NCI-H774 (cell line): ENCODE results near the gene EHBP1L1.

Experiments
- DNase-seq: peaks from one replicate; lab custom pipeline; 2025; lab: John Stamatoyannopoulos, UW

EHBP1L1 gene

GRCh38 chr11:65616575-65617001 is 40.7 kb downstream of the EHBP1L1 start:
- DNase-seq, result no peak

DNA sequence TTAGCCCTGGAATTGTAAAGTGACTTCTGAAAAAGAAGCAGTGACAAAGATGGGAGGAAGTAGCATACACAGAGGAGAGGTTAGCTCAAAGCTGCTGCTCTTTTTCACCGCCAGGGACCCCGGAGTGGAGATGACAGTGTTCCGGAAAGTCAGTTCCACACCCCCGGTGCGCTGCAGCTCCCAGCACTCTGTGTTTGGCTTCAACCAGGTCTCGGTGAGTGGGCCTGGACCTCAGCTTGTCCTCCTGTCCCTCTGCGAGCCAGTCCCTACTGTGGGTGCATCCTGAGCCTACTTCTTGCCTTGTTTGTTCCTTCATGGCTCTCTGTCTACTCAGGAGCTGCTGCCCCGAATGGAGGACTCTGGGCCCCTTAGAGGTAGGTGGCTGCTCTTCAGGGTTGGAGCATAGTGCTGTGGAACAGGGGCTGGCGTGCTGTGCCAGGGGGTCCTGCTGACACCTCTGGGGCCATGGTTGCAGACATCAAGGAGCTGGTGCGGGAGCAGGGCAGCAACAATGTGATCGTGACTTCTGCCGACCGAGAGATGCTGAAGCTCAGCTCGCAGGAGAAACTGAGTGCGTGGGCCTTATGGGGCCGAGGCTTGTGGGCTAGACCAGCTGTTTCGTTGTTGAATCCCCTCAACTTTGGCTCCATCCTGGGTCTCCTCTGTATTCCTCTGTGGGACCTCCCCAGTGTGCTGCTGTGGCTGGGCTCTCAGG is 41.4 kb downstream of the EHBP1L1 start:
- DNase-seq, result no peak

- DNase-seq, result no peak
These were observed 42.3 kb downstream of the EHBP1L1 start for GRCh38 chr11:65617990-65618751.

DNA sequence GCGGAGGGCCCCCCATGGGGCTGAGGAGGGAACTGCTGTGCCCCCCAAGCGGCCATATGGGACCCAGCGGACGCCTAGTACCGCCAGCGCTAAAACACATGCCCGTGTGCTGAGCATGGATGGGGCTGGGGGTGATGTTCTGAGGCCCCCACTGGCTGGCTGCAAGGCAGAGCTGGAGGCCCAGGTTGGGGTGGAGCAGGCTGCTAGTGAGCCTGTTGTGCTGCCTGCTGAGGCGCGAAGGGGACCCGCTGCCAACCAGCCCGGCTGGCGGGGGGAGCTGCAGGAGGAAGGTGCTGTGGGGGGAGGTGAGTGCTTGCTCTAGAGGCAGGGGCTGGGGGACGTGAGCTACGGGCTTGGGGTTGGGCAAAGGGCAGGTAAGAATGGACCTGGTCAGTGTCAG is 42.9 kb downstream of the EHBP1L1 start:
- no peak for DNase-seq

DNA sequence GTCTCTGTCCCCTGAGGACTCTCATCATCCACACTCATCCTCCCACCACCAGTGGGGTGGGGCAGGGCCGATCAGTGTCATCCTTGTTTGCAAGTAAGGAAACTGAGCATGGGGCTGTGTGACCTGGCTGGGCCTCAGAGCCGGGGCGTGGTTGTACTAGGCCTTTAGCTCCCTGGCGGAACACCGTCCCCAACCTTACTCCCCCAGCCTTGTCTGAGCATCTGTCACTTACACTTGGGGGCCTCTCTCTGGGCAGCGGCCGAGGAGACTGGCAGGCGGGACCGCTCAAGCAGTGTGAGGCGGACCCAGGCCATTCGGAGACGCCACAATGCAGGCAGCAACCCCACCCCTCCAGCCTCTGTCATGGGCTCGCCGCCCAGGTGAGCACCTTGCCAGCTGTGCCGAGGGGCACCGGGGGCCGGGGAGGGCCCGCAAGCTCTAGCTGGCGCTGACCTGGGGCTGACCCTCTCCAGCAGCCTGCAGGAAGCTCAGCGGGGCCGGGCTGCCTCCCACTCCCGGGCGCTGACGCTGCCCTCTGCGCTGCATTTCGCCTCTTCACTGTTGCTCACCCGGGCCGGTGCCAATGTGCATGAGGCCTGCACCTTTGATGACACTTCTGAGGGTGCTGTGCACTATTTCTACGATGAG is 43.6 kb downstream of the EHBP1L1 start:
- no peak for DNase-seq

DNA sequence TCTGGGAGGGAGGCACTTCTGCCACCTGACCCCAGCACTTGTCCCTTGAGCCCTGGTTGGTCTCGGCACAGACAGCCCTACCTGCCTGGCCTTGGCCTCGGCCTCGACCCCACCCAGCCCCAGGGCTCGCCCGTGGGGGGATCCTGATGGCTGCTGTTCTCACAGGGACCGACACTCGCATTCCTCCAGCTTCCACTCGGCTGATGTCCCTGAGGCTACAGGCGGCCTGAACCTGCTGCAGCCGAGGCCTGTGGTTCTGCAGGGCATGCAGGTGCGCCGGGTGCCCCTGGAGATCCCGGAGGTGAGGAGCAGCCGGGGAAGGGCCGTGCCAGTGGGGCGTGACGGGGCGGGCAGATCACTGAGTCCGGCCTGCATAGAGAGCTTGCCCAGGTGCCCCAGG is 44.8 kb downstream of the EHBP1L1 start:
- no peak for DNase-seq

GRCh38 chr11:65621460-65621859 is 45.6 kb downstream of the EHBP1L1 start:
- no peak for DNase-seq

DNA sequence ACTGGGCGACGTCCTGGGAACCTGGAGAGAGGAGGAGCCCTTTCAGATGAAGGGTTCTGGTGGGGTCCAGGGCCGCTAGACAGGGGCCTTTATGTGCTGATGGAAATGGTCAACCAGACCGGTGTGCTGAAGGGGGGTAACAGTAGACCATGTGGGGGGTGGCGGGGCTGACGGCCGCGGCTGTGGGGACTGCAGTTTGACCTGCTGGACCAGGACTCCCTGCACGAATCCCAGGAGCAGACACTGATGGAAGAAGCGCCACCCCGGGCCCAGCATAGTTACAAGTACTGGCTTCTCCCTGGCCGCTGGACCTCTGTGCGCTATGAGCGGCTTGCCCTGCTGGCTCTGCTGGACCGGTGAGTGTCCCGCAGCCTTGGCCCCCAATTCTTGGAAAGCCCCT is 46.2 kb downstream of the EHBP1L1 start:
- no peak for DNase-seq

DNA sequence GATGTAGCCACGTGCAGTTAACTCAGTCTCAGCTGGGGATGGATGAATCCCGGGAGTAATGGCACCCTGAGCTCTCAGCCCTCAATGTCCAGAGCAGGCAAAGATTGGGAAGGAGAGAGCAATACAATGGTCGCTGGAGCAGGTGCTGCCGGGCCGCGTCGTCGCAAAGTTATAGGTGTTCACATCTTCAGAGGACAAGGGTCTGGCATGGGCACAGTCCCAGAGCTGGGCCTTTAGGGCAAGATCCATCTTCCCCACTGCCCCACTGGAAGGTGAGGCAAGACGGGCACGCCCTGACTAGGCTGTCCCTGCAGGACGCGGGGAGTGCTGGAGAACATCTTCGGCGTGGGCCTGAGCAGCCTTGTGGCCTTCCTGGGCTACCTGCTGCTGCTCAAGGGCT is 47.3 kb downstream of the EHBP1L1 start:
- DNase-seq, result no peak

DNA sequence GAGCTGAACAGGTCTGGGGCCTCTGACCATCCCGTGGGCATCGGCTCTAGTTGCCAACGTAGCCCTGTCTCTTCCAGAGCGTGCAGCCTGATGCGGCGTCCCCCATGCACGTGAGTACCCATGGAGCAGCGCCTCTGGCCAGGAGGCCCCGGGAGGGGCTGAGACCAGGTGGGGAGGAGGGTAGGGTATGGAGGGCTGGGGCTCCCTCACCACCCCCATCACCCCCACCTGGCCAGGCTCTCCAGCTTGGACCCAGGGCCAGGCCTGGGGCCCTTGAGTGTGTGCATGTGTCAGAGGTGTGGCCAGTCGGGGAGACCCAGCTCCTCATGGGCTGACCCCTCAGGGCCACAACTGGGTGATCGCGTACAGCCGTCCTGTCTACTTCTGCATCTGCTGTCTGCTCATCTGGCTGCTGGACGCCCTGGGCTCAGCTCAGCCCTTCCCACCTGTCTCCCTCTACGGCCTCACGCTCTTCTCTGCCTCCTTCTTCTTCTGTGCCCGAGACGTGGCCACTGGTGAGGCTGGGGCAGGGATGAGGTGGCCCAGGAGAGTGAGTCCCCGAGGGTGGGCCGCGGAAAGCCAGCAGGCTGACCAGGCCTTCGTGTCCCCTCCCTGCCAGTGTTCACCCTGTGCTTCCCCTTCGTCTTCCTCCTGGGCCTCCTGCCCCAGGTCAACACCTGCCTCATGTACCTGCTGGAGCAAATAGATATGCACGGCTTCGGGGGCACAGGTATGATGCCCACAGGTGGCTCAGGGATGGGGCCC is 48.2 kb downstream of the EHBP1L1 start:
- DNase-seq, result no peak

DNA sequence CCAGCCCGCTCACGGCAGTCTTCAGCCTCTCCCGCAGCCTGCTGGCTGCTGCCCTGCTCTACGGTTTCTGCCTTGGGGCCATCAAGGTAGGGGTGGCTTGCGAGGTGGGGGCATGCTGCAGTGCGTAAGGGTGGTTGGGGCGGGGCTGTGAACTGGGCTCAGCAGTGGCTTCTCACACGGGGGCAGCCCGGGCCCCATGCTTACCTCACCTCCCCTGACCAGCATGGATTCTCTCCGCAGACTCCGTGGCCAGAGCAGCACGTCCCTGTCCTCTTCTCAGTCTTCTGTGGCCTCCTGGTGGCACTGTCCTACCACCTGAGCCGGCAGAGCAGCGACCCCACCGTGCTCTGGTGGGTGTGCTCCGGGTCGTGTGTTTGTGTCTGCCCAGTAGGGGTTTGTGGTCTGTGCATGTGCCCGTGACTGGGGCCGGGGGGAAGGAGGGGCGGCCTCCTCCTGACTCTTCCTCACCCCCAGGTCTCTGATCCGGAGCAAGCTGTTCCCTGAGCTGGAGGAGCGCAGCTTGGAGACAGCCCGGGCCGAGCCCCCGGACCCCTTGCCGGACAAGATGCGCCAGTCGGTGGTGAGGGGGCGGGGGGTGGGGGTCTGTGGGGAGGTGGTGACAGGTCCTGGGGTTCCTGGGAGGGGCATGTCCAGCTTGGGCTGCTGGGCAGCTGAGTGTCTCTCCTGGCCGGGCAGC is 49.2 kb downstream of the EHBP1L1 start:
- DNase-seq, result no peak

GRCh38 chr11:65625628-65626342 is 49.9 kb downstream of the EHBP1L1 start:
- no peak for DNase-seq

- no peak for DNase-seq
These were observed 51.3 kb downstream of the EHBP1L1 start for GRCh38 chr11:65627202-65627601.

- DNase-seq, result no peak
These were observed 53.7 kb downstream of the EHBP1L1 start for GRCh38 chr11:65629579-65629978.

DNA sequence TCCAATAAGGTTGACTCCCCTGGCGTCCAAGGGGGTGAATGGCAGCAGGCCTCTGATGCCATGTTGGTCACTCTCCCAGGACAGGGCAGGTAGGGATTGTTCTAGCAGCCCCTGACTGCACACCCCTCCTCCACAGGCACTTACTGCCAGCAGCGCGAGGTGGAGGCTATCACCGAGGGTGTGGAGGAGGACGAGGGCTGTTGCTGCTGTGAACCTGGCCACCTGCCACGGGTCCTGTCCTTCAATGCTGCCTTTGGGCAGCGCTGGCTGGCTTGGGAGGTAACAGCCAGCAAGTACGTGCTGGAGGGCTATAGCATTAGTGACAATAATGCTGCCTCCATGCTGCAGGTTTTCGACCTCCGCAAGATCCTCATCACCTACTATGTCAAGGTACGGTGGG is 54.4 kb downstream of the EHBP1L1 start:
- DNase-seq, result no peak

DNA sequence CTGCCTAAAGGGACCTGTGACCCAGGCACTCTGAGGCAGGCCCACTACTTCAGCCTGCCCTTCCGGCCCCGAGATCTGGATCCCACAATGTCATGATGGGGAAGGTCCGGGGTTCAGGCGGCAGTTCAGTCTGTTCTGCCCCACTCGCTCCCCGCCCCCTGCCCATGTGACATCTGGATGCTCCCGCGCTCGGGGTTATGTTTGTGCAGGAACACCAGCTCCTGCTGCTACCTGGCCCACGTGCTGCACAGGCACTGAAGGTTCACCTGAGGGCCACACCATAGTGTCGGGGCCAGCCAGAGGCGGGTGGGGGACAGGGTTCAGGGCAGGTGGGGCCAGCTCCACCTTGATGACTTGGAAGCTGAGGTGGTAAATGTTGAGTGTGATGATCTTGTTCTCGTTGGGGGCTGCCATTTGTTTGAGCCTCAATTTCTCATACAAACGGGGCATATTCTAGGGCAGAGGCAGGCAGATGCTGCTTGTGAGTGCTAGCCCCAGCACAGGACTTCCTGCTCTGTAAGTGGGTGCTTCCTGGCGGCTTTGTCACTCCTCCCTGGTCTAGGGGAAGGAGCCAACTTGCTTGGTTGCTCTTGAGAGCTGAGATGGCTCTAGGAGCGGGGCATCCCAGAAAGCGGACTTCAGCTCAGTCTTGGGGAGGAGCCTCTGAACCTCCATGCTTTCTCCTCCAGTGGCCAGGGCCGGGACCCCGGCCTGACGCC is 57.7 kb downstream of the EHBP1L1 start:
- no peak for DNase-seq

- DNase-seq, result no peak
These were observed 58.2 kb downstream of the EHBP1L1 start for GRCh38 chr11:65634109-65634436.

- no peak for DNase-seq
These were observed 58.6 kb downstream of the EHBP1L1 start for GRCh38 chr11:65634440-65634839.

DNA sequence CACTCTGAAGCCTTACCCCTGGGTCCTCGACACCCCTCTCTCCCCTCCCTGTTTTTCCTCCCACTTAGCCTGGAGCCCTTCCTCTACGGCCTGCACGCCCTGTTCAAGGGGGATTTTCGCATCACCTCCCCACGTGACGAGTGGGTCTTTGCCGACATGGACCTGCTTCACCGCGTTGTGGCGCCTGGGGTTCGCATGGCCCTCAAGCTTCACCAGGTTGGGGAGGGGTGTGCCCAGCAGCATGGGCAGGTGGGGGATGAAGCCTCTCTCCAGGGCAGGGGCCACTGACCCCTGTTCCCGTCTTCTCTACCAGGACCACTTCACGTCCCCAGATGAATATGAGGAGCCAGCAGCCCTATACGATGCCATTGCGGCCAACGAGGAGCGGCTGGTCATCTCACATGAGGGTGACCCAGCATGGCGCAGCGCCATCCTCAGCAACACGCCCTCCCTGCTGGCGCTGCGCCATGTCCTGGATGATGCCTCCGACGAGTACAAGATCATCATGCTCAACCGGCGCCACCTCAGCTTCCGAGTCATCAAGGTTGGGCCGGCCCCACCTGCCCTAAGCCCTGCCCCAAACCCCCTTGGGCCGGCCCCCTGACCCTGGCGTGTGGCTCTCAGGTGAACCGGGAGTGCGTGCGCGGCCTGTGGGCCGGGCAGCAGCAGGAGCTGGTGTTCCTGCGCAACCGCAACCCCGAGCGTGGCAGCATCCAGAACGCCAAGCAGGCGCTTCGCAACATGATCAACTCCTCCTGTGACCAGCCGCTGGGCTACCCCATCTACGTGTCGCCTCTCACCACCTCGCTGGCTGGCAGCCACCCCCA is 59.3 kb downstream of the EHBP1L1 start:
- DNase-seq, result no peak
